NCI-H146 treated with DMSO at 0.1 percent for 48 hours (cell line): Measurements from ENCODE around the gene PLP2.

Source experiments
- DNase-seq: peaks from one replicate; lab custom pipeline; 2025; ENCODE audit not compliant: unreplicated experiment; lab: John Stamatoyannopoulos, UW

Gene PLP2

DNA sequence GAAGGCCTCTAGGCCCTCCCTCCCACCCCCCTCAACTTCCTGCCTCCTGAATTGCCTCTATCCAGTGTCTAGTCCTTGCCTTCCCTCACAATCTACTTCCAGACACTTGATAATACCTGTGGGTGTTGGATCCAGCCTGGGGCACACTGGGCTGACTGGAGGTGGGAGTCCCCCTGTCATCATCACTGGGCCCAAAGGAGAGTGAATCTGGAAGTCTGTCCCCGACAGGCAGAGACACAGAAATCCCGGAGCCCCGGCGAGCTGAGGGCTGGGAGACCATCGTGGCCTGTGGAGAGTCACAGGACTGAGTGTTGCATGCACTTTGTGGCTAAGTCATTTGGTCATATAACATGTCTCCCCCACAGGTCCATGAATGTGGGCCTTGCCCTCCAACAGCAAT lies 36.7 kb downstream of the PLP2 start:
- no peak for DNase-seq

DNA sequence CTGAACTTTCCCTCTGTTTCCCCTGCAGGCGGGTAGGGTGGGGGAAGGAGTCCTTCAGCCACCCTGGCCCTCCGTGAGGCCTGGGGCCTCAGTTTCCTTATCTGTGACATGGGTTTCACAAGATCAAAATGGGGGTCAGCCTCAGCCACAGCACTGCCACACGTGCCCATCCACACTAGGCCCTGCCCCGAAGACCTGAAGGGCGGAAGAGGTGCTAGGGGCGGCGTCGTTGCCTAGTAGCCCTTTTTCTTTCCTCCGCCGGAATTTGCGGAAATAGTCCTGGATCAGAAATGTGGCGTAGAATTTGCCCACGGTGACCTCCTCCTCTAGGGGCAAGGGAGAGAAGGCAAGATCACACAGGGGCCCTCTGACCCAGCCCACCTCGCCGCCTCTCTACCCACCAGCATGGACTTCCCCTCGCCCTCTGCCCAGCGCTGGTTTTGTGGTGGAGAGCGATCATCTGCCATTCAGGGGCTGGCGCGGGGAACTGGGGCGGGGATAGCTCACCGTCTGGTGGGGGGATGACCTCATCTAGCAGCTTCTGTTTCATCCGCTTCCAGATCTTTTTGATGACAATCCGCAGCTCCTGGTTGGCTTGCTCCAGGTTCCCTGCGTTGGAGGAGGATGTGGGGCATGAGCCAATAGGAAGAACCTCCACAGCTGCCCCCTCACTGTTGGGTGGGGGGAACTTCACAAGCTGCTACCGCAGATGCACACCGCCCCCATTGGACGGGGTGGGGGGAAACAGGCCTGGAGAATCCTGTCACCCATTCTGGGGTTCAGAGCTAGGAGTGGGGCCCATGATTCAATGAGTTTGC lies 37.9 kb downstream of the PLP2 start:
- no peak for DNase-seq

DNA sequence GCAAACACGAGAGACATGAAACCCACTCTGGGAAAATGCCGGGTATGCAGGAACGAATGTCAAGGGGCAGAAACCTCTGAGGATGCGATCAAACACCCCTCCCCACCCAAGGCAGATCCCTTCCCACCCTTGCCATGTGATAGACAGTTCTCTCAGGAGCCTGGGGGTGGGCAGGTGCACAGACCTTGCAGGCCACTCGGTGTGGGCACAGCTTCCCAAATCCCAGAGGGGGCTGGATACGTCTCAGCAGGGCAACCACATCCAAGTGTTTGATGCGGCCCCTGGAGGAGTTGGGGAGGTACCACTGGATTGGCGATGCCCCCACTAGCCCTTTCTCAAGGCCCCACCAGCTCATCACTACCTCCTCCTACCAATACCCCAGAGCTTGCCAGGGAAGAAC lies 38.7 kb downstream of the PLP2 start:
- no peak for DNase-seq

DNA sequence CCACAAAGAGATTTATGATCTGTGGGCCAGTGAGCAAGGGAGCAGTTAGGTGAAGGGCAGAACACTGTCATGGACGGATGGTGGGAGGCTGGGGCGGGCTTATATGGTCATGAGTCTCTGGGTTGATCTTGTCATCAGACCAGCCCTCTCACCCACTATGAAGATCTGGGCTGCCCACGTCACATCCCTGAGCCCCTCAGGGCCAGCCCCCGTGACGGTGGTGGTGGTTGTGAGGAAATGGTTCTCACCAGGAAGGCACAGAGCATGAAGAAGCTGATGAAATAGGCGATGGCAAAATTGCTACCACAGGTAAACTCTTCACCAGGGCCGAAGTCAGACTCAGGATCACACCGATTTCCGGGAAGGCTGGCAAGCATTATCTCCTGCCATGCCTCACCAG lies 39.4 kb downstream of the PLP2 start:
- DNase-seq: no peak

DNA sequence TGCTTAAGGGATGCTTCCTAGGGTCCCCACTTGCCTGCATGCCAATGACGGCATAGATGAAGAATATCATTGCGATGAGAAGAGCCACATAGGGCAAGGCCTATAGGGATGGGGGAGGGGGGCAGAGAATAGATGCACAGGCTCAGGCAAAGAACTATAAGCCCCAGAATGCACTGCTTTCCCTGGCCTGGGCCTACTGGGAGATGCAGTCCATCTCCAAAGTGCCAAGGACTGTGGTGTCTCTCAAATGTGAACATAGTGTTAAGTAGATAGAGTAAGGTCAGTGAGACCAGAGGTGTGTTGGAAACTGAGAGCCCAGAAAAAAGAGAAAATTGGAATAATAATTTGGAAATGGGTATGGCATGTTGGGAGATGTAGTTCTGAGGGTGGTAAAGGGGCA lies 40.5 kb downstream of the PLP2 start:
- DNase-seq: no peak

DNA sequence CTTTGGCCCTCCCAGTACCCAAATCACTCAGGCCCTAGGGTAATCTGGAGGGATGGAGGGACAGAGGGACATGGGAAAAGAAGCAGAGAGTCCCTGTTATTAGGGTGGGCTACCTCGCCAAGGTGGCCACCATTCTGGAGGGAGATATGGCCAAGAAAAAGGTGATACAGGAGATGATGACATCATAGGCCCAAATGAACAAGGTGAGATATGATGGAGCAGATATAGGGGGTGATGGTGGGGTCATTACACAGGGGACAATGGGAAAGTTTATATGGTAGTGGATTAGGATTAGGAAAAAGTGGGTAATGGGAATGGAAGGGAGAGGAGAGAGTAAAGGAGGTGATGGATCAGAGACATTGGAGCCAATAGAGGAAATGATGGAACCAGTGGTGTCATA lies 41.2 kb downstream of the PLP2 start:
- no peak for DNase-seq

DNA sequence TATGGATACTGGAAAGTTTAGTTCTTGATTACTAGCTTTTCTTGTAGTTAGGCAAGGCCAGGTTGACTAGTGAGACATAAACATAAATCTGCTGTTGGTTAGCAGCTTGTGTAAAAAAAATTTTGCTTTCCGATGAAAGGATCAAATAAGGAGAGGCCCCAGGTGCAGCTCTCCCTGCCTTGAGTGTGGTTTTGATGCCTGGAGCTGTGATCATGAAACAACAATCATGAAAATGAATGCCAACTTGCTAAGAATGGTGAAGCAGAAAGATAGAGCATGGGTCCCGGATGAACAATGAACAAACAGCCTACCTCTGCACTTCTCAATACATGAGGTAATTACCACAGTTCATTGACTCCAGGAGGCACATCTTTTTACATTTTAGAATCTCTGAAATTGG lies 42.7 kb downstream of the PLP2 start:
- DNase-seq: no peak

DNA sequence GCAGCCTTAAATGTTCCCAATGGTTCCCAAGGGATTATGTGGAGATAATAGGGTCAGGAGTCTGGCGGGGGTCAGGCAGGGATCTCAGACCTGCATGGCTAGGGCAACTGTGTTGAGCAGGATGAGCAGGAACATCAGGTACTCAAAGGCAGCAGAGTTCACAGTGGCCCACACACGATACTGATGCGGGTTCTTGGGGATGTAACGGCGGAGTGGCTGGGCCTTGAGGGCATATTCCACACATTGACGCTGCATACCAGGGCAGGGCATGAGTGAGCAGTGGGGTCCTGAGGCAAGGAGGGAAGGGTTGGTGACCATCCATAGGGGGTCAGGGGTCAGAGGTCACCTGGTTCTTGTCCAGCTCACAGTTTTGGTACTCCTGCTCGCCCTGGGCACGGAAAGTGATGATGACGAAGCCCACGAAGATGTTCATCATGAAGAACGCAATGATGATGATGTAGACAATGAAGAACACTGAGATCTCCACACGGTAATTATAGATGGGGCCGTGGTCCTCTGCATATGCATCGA lies 43.4 kb downstream of the PLP2 start:
- no peak for DNase-seq

DNA sequence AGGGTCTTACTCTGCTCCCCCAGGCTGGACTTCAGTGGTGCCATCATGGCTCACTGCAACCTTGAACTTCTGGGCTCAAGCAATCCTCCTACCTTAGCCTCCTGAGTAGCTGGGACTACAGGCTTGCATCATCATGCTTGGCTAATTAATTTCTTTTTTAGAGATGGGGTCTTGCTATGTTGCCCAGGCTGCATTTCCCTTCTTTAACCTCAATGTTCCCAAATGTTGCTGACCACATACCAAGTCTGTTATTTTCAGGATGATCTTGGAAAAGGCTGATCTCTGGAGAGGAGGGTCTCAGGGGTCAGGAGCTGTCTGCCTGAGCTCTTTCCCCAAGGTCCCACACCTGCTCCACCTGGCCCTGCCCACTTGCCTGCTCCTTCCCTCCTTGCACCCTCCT lies 48.4 kb downstream of the PLP2 start:
- DNase-seq: no peak

DNA sequence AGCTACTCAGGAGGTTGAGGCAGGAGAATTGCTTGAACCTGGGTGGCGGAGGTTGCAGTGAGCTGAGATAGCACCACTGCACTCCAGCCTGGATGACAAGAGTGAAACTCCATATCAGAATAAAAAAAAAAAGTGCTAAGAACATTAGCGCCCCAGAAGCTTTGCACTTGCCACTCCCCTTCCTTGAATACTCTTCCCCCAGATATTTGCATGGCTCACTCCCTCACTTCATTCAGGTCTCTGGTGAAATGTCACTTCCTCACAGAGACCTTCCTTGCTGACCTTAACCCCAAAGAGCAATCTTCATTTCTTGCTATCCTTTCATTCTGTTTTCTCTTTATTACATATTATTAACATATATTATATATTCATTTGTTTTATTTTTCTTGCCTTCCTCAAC lies 50.2 kb downstream of the PLP2 start:
- no peak for DNase-seq
